Fibroblast of the conjunctiva (primary cell): ENCODE measurements around the gene FBXO30.

Experiments
- DNase-seq: peaks from one replicate; pipeline ENCODE4 v3.0.0-alpha.2; 2010; ENCODE audit warnings: low read depth

FBXO30 gene, protein sequence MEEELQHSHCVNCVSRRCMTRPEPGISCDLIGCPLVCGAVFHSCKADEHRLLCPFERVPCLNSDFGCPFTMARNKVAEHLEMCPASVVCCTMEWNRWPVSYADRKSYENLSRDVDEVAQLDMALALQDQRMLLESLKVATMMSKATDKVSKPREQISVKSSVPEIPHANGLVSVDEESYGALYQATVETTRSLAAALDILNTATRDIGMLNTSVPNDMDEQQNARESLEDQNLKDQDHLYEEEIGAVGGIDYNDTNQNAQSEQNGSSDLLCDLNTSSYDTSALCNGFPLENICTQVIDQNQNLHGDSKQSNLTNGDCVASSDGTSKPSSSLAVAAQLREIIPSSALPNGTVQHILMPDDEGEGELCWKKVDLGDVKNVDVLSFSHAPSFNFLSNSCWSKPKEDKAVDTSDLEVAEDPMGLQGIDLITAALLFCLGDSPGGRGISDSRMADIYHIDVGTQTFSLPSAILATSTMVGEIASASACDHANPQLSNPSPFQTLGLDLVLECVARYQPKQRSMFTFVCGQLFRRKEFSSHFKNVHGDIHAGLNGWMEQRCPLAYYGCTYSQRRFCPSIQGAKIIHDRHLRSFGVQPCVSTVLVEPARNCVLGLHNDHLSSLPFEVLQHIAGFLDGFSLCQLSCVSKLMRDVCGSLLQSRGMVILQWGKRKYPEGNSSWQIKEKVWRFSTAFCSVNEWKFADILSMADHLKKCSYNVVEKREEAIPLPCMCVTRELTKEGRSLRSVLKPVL

GRCh38 chr6:145814501-145815308 is at the start of gene FBXO30:
Gene FBXO30 (minus strand): TSS chr6:145814795. CDS start chr6:145806405, 8,390 bp downstream.
- peak; percentile 80 for DNase-seq

DNA sequence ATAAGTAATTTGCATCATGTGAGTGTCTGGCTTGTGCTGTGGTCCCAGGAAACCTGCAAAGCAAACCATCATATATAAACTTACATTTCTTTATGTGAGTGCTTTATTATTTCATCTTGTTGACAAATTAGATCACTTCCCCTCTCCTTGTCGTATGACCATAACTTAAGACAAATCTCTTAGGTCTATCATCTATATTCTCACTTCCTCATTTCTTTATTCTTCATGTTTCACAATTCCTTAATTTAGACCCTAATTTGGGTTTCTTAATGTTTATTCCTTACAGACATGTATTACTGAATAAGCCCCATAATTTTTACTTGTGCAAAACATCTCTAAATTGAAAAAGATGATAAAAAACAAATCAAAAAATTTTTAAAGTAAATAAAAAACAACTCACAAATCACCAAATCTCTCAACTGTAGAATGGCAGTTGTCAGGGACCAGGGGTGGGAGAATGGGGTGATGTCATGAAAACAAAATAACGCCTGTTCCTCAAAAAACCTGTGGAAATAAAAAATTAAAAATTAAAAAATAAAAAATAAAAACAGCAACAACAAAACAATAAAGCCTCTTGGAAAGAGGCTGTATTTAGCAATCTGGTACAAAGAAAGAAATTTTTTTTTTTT is 49.5 kb upstream of the FBXO30 start:
- DNase-seq = no peak

DNA sequence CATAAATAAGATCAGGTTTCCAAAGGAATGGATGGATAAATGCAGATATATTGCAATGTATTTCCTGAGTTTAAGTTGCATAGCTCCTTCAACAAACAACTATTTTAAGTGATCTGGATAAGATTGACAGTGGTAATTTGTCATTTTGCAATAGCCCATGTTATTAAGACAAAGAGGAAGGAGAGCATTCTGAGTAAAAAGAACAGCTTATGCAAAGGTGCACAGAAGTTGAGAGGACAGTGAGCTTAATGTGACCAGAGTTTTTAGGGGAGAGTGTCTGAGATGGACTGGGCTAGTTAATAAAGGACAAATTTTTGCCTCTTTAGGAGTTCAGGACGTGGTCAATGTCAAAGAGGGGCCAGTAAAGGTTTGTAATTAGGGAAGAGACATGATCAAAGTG is 48.8 kb upstream of the FBXO30 start:
- no peak for DNase-seq

GRCh38 chr6:145860562-145860961 is 46.0 kb upstream of the FBXO30 start:
- DNase-seq = no peak

DNA sequence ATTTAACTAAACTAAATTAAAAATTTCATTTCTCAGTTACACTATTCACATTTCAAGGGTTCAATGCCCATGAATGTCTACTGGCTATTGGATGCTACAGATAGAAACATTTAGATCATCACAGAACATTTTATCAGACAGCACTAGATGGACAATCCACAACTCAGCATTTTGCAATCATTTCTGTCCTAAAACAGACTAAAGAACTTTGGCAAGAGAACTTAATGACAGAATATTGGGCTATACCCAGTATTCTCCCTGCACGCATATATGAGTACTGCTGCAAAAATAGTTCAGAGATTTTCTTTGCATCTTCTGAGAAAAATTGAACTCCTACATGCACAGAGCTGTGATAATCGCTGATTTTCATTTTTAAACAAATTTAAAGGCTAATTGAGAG is 36.1 kb upstream of the FBXO30 start:
- DNase-seq = no peak

DNA sequence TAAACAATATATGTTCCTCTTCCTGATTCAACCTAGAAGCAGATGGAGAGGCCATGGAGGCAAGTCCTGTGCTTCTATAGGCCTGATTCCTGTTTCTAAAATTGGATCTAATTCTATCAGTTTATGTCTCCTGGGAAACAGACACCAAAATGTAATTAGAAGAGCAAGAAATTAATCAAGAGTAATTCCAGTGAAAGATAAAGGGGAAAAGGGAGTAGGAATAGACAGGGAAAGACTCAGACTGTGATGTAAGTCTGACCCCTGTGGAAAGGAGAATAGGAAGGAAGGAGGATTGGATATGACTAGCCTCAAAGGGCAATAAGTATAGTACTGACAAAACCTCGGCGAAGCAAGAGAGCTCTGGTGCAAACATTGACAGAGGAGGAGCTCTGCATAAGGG is 33.9 kb upstream of the FBXO30 start:
- no peak for DNase-seq

GRCh38 chr6:145845557-145845956 is 31.0 kb upstream of the FBXO30 start:
- DNase-seq = no peak

DNA sequence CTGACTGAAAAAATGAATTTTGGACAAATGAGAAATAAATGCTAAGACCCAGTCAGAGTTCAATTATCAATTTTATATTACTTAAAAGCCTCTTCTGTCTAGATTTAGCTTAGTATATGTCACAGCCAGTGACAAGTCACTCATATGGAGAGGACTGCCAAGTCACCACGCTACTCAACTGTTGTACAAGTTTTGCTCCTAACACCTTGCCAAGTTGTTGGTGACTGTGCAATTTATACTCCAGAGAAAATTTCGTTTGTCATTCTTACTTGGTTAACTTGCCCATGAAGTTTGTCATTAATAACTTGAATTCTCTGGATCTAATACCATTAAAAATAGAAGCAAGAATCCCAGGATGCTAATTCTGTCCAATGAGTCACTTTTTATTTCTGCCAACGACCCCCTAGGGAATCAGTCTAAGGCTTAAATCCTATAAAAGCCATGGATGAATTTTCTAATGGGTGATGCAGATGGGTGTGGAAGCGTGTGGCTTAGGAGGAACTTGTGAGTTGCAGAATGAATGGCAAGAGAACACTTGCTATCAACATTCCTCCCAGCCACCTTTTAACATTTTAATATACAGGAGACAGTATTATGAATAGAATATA is 30.4 kb upstream of the FBXO30 start:
- no peak for DNase-seq

GRCh38 chr6:145842693-145843546 is 28.3 kb upstream of the FBXO30 start:
- no peak for DNase-seq

DNA sequence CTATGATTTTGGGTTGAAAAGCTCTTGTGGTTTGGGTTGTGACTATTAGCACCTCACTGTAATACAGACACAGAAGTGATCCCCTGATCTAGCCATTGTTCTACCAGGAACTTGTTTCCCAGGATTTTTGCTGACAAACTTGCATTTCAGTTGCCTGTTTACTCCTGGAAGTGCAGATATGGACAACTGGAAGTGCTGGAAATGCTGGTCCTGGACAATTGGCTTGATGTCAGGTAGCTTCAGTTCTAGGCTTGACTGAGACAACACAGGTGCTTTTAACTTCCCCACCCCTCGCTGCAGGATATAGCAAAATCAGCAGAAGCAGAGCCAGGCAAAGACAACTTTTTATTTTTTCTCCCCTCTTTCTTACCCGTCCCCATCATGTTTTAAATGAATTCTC is 27.1 kb upstream of the FBXO30 start:
- no peak for DNase-seq

GRCh38 chr6:145839653-145840052 is 25.1 kb upstream of the FBXO30 start:
- no peak for DNase-seq

GRCh38 chr6:145838305-145838704 is 23.7 kb upstream of the FBXO30 start:
- DNase-seq = no peak

DNA sequence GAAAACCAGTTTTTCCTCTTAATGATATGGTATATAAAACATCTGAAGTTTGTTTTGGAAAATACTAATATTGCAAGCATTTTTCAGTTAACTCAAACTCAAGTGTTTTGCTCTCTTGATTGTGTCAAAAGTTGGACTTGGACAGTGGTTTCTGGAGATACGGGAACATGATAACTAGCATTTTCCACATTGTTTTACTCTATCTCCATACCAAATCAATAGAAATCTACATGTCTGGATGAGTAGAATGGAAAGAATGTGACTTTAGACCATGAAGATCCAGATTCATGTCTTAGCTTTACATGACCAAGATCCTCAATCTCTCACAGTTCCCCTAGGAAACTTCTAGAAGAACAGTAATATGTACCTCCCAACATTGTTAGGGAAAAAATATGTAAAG is 22.2 kb upstream of the FBXO30 start:
- no peak for DNase-seq

DNA sequence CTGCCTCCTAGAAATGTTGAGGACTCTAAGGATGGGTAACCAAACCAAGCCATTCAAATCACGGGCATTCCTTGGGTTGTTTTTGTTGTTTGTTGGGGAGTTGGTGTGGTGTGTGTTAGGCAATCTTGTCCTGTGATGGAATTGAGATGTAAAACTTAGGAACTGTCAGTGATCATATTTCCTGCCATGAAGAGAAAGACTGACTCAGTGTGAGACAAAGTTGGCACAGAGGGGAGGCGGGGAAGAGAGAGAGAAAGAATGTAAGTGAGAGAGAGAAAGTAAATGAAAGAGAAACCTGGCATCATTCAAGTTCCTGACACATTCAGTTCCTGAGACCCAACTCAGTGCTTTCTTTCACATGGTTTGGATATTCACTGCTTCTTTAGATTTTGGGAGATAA is 21.6 kb upstream of the FBXO30 start:
- no peak for DNase-seq

- DNase-seq = no peak
These were observed 16.0 kb upstream of the FBXO30 start for GRCh38 chr6:145830612-145831011.

DNA sequence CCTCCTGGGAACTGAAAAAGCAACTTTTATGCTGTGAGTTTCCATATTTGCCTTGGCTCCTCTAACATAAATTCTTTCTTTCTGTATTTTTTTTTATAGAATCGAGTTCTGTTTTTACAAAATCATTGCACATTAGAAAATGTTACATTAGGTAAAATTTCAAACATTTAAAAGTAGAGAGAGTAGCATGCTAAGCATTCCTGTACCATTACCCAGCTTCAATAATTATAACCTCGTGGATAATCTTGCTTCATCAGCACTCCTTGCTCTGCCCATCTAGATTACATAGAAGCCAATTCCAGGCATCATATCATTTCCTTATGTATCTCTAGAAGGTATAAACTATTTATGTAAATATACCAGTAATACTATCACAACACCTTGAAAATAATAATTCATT is 15.4 kb upstream of the FBXO30 start:
- DNase-seq = no peak

- DNase-seq = no peak
These were observed 14.5 kb upstream of the FBXO30 start for GRCh38 chr6:145829102-145829501.

- DNase-seq = no peak
These were observed 9.7 kb upstream of the FBXO30 start for GRCh38 chr6:145824344-145824743.

- DNase-seq = no peak
These were observed 8.8 kb upstream of the FBXO30 start for GRCh38 chr6:145823328-145823944.

DNA sequence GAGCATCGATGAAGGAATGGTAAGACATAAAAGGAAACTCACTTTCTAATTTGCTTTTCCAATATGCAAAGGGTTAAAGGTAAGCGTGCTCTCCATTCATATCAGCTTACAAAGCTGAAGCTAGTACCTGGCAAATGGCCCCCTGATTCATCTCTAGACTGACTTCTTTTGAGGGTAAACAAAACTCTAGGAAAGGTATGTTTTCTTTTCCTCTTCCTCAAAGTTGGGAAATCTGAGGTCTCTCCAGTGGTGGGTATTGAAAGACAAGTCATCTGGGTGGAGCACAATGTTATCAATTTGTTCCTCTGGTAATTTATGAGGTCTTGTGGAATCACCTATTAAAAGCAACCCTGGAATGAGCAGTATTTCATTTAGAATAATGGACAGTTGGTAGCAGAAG is 7.9 kb upstream of the FBXO30 start:
- DNase-seq = no peak
